HTR-8/SVneo (cell line): ENCODE results near the gene MRPS30.
"Not testable (repeated sequence)": the region's sequence is repeated elsewhere in the genome, so short reads cannot be mapped to it uniquely, and the experiment has no call there.

Source experiments
- DNase-seq: peaks from one replicate; pipeline ENCODE4 v3.0.0; 2011; ENCODE audit warnings: low spot score, mixed read lengths; ENCODE audit not compliant: insufficient read length
- FAIRE-seq: peaks from 2 replicates; lab custom pipeline; 2011; peaks lifted over from hg19 to GRCh38; lab: Jason Lieb, UNC

MRPS30 gene

DNA sequence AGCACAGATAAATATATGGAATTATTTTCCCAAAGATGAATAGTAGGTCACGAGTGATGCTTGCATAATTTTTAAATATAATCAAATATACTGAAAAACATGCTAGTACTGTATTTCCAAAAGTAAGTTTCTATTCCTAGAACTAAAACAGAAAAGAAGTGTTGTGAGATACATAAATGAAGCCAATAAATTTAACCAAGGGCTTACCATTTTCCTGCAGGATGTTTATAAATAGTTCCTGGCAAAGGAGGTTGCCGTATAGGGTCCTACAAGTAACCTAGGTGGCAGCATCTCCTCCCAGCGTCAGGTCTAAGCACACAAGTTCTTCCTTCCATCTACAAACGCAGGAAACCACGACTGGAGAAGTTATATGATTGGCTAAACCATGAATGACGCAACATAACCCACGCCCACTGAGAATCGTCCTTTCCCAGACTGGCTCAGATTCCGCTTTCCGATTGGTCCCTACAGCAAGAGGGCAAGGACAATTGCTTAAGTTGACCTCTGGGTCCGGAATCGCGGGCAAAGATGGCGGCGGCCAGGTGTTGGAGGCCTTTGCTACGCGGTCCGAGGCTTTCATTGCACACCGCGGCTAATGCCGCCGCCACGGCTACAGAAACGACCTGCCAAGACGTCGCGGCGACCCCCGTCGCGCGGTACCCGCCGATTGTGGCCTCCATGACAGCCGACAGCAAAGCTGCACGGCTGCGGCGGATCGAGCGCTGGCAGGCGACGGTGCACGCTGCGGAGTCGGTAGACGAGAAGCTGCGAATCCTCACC, at the start of gene MRPS30:
TSS of gene MRPS30 (plus strand) at position 513 of the 780 bp plus-strand sequence. CDS start at position 529, 16 bp downstream.
- peak; percentile 96 for DNase-seq
- peak; percentile 99 for FAIRE-seq

DNA sequence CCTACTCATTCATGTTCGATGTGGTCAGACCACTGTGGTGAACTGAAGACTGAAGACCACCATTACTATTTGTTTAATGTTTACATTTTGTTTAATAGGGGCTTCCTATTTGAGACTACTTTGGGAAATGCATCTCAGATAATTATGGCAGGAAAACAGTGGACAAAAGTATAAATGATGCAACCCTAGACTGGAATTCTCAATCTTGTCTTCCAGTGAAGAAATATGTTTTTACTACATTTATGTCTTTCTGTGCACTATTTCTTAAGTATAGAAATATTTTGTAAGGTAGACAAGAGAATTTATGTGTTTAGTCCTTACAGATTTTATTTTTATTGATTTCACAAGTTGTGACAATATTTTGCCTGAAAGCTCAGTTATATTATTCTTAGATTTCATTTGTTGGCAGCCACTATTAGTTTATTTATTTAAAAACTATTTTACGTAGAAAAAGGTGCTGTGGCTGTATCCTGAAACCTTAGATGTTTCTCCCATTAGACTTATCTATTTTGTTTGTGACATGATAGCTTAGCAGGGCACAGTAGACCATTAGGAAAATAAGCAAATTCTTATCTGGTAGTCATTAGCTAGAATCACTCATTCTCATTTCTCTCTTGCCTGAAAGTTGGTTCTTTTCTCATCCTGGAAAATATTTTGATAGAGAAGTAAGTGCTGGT, 39.4 kb upstream of the MRPS30 start:
- DNase-seq (no peak), FAIRE-seq (no peak)

DNA sequence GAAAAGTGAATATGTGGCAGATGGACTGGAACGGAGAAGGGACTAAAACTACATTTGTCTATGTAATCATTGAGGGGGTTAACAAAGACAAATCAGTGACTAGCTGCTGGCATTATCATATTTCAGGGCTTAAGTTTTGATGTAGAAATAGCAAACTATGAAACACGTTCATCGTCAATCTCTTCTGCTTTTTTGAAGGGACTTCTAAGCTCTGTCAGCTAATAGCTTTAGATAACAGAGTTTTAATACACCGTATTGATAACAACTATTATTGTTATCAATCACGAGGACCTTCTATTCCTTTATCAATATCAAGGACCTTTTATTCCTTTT, 38.9 kb upstream of the MRPS30 start:
- DNase-seq (no peak), FAIRE-seq (no peak)

DNA sequence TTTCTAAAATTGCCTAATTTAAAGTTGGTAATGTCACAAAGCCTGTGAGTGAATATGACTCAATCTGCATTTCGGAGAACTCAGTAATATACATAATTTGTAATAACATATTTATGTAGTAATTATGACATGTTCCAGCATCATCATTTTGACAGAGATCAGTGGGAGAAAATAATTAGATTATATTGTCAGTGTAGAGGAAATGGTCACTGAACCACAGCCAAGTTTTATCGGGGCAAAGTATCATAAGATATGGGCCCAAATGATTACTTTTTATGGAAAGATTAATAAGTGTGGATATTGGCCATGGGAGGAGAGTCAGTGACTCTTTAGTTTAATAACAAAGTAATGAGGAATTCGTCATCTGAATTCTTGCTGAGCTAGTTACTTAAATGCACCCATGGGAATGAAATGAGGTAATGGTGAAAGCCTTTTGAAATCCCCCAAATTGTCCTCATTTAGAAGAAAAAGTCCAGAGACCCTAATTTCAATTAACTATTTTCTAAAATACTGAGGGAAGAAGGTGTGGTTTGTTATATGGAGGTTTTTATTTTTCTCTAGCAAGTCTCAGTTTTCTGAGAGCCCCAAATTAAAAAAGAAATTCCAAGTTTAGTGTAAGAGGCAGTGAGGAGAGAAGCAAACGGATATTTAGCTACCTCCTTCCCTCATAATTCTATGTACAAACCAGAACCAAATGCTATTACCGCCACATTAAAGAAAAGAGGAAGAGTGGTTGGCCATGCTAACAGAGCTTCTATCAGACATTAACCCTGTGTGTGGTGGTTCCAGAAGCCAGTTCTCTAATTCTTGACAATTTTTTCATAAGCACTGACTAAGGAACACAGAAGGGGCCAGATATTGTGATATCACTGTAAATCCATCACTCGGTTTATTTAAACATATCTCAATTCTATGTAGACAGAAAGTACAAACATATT, 37.7 kb upstream of the MRPS30 start:
- FAIRE-seq (no peak), DNase-seq (no peak)

DNA sequence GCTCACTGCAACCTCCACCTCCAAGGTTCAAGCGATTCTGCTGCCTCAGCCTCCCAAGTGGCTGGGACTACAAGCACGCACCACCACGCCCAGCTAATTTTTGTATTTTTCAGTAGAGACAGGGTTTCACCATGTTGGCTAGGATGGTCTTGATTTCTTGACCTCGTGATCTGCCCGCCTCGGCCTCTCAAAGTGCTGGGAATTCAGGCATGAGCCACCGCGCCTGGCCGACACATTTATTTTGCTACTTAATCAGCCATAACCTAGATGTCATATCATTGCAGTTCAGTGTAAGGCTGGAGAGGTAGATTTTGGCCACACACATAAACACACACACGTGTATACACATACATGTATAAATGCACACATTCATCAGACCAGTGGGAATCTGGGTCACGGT, 36.4 kb upstream of the MRPS30 start:
- not testable (repeated sequence) for FAIRE-seq

DNA sequence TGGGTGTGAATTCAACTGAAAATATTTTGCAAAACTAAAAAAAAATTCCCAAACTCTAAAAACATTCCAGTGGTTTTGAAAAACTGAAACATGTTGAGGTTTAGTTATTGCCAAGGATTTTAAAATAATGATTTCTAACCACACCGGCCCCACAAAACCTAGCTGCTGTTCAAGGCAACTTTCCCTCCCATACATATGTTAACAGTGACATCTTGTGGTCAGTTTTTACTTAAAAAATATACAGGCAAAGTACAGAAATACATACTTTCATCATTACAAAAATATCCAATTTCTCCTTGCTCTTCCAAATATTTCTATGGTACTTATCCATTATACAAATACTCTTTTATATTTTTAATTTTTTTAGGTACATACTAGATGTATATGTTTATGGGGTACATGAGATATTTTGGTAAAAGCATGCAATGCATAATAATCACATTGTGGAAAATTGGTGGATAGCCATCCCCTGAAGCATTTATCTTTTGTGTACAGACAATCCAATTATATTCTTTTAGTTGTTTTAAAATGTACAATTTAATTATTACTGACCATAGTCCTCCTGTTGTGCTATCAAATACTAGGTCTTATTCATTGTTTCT, 34.4 kb upstream of the MRPS30 start:
- DNase-seq (peak; percentile 48), FAIRE-seq (no peak)

More for the DNA sequence above, 36.4 kb upstream of the MRPS30 start:
- not testable (repeated sequence) for DNase-seq

DNA sequence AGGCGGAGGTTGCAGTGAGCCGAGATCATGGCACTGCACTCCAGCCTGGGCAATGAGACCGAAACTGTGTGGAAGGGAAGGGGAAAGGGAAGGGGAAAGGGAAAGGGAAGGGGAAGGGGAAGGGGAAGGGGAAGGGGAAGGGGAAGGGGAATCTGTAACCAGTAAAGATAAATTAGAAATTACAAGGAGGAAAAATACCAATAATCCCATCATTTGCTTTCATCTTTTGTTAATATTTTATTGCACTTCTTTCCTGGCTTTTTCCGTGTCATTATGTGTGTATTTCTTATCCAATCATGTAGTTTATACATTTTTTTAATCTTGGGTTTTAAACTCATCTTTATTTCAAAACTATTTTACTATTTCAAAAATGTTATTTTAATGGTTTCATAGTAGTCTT, 29.6 kb upstream of the MRPS30 start:
- FAIRE-seq, result no peak

DNA sequence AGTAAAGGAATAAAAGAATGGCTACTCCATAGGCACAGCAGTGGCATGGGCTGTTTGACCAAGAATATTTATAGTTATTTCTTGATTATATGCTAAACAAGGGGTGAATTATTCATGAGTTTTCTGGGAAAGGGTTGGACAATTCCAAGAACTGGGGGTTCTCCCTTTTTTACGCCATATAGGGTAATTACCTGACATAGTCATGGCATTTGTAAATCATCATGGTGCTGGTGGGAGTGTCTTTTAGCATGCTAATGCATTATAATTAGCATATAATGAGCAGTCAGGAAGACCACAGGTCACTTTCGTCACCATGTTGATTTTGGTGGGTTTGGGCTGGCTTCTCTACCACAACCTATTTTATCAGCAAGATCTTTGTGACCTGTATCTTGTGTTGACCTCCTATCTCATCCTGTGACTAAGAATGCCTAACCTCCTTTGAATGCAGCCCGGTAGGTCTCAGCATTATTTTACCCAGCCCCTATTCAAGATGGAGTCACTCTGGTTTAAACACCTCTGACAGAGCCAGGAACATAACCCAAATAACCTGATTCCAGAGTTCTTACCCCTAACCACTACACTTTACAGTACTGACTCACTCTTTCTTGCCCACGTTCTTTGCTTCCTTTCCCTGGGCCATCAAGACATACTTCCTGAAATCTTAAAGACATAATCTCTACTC, 25.0 kb upstream of the MRPS30 start:
- no peak for DNase-seq
- peak; percentile 4 for FAIRE-seq

More for the DNA sequence above, 29.6 kb upstream of the MRPS30 start:
- DNase-seq, result no peak

DNA sequence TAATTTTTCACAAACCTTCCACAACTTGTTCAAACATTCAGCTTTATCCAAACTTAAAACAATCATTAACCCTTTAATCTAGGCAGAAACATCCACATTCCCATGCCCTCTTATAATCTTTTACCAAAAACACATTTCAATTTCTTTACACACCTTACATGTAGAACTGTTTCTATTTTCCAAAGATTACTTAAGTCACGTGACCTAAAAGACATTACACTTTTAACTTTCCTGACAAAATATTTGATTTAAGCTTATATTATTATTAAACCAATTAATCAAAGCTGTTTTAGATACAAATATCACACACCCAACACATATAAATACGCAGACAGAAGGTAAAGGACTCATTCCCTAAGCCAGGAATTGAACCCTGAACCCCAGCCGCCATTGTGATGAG, 21.0 kb upstream of the MRPS30 start:
- no peak for FAIRE-seq

DNA sequence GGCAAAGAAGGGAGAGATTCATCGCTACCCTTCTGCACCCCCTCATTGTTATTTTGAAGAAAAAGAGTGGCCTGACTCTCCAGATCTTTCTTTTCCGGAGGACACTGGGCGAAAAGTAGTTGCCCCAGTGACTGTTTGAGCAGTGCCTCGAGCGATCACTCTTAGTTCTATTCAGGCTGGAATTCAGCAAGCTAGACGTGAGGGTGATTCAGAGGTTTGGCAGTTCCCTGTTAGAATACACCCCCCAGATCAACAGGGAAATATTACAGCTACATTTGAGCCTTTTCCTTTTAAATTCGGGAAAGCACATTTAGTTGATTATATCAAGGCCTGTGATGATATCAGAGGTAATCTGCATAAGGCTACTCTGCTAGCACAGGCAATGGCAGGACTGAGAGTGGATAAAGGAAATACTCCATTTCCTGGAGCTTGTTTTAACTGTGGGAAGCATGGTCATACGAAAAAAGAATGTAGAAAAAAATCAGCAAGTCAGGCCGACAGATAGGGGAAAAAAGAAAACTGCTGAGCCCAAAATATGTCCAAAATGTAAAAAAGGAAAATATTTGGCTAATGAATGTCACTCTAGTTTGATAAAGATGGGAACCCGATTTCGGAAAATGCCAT, 19.3 kb upstream of the MRPS30 start:
- DNase-seq, FAIRE-seq: not testable (repeated sequence)

More for the DNA sequence above, 21.0 kb upstream of the MRPS30 start:
- no peak for DNase-seq

DNA sequence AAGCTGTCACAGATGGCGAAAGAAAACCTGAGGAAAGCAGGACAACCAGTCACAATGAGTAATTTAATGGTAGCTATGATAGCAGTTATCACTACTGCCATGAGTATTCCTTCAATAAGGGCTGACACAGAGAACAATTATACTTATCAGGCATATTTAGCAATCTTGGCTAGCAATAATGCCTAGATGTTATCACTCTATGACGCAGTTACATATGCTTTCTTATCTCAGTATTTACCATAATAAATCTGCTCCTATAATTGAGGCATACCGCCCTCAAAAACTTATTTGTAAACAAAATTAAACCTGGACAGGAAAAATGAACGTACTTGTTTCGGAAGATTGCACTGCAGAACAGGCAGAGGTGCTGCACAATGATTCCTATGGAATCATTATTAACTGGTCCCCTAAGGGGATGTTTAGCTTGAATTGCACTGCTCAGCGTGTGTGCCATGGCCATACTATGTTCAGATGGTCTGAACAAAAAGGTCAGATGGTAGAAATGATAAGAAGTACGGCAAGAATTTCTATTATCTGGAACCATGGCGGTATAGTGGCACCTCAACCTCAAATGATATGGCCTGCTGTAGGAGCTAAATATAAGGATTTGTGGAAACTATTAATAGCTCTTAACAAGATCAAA, 16.6 kb upstream of the MRPS30 start:
- not testable (repeated sequence) for FAIRE-seq, DNase-seq

DNA sequence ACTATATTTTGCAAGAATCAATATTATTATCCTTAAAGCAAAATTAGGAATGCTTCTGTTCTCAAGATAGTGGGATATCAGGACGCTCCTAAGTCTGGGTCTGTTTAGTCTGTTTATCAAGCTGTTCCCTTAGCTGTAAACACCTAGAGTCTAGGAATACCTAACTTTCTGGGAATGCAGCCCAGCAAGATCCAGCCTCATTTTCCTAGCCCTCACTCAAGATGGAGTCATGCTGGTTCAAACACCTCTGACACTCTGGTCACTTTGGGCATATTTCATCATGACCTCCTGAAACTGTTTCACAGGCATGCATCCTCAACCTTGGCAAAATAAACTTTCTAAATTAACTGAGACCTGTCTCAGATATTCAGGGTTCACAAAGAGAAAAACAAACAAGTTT, 14.4 kb upstream of the MRPS30 start:
- DNase-seq (no peak), FAIRE-seq (no peak)

DNA sequence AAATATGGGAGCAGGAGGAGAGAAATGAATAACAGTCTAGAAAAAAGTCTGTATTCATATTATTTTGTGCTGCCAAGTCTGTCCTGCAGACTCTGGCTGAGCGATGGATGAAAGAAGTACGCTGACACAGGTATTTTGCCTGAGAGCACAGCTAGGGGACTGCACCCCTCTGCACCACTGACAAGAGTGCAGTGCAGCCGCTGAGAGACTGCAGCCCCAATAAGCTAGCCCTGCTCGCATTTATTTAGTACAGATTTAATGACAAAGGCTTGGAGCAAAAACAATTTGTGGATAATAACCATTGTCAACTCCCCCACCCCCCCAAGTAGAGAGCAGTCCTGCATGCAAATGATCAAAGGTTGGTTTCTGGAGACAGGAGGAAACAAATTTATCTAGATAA, 13.3 kb upstream of the MRPS30 start:
- DNase-seq (no peak), FAIRE-seq (peak; percentile 23)

DNA sequence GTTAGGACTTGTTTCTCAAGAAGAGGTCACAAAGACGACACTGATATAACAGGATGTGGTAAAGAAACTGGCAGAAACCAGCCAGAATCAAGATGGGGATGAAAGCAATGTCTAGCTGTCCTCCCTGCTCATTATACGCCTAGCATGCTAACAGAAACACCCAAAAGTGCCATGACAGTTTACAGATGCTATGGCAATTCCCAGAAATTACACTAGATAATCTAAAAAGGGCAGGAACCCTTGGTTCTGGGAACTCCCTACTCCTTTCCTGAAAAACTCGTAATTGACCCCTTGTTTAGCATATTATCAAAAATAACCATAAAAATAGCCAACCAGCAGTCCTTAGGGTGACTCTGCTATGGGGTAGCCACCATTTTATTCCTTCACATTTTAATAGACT, 10.9 kb upstream of the MRPS30 start:
- no peak for FAIRE-seq
- DNase-seq, result no peak

DNA sequence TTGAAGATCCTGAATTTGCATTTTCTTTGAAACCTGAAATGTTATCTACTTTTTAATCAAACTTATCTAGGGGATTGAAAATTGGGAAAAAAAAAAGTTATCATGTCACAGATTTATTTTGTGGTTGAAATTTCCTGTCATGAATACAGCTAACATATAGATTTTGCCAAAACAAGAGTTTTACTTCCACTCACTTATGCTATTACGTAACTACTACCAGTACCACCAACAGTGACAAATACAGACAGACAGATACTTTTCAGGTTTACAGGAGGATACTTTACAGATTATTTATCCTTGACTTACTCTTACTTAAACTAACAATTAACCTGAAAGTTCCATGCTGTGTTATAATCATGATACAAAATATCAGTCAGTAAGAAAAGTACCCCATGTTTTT, 6.8 kb upstream of the MRPS30 start:
- DNase-seq, result no peak
- FAIRE-seq, result no peak

DNA sequence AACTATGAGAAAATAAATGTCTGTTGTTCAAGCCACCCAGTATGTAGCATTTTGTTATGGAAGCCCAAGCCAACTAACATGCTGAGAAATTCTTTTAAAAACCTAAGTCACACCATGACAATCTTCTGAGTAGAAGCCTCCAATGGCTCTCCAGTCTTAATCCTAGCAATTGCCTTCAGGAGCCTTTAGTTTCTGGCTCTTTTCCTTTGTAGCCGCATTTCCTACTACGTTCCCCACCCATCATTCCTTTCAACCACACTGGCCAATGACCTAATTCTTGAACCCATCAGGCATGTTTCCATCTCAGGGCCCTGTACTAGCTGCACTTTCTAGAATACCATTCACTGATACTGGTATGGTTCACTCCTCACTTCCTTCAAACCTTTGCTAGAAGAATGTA, 2.1 kb upstream of the MRPS30 start:
- DNase-seq (no peak), FAIRE-seq (no peak)

DNA sequence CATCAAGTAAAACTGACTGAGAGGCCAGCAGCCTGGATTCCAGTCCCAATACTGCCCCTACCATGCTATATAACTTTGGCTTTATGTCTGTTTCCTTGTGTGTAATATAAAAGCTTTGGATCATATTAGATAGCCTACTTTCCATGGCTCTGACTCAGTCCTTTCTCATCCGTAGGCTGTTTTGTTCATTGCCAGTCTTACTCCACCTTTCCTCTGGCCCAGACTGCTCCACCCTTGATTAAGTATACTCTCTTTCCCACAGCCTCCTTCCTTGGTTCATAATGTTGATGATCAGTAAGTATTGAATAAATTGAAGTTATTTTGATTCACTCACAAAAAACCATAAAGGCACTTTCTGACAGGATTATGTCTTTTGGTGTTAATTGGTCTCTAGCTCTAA, 1.5 kb upstream of the MRPS30 start:
- no peak for FAIRE-seq
- no peak for DNase-seq

DNA sequence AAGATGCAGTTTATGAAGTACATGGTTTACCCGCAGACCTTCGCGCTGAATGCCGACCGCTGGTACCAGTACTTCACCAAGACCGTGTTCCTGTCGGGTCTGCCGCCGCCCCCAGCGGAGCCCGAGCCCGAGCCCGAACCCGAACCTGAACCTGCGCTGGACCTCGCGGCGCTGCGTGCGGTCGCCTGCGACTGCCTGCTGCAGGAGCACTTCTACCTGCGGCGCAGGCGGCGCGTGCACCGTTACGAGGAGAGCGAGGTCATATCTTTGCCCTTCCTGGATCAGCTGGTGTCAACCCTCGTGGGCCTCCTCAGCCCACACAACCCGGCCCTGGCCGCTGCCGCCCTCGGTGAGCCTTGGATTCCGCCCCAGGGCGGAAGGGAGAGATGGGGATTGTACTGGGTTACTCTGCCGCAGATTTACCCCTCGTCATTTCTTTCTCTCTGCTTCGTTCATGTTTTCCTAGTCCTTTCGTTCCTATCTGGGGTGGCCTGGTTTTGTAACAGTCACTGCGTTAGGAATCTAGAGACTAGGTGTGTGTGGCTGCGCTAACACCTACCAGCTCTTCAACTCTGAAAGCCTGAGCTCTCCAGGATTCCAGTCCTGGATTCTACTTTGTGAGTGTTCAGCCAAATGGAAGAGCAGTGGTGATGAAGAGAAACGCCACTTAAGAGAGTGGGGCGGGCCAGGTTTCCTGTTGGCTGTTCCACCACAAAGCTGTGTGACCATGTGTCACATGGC, 638 bp downstream of the MRPS30 start:
- DNase-seq (peak; percentile 27), FAIRE-seq (no peak)
